MM.1S (cell line): ENCODE results near the gene SLC16A13.

Experiments
- CTCF ChIP-seq: fragments of 300-600 bp; sonication (generic); IDR thresholded peaks from 2 replicates; pipeline ENCODE4 v1.5.1; 2016; ENCODE audit warnings: antibody characterized with exemption, low read length, mixed read lengths
- EZH2 ChIP-seq: fragments of 300-600 bp; sonication (generic); optimal IDR thresholded peaks from 2 replicates; pipeline ENCODE3; 2017; ENCODE audit warnings: low read depth, mild to moderate bottlenecking, antibody characterized with exemption, low read length, mixed read lengths
- EZH2phosphoT487 ChIP-seq: fragments of 300-600 bp; sonication (generic); IDR thresholded peaks from 2 replicates; pipeline ENCODE4 v1.6.1; 2018; ENCODE audit warnings: antibody characterized with exemption, low read length

GRCh38 chr17:7002288-7003047 is 33.3 kb upstream of the SLC16A13 start:
- TF ChIP-seq CTCF: no peak
- TF ChIP-seq EZH2: no peak
- TF ChIP-seq EZH2phosphoT487: no peak
